NCI-H82 (cell line): ENCODE data around the gene TRIO.
"Not testable (repeated sequence)": the region's sequence is repeated elsewhere in the genome, so short reads cannot be mapped to it uniquely, and the experiment has no call there.

Experiments used
- DNase-seq: peaks from one replicate; lab custom pipeline; 2025; lab: John Stamatoyannopoulos, UW

Gene TRIO

GRCh38 chr5:14142827-14143545, at the start of gene TRIO:
TSS of gene TRIO (plus strand) at chr5:14143342. CDS start at chr5:14143726, 384 bp downstream.
- DNase-seq: peak; percentile 94

- not testable (repeated sequence) for DNase-seq
These were observed 45.8 kb upstream of the TRIO start for GRCh38 chr5:14097380-14097779.

- no peak for DNase-seq
These were observed 45.1 kb upstream of the TRIO start for GRCh38 chr5:14097998-14098471.

GRCh38 chr5:14100281-14100680, 42.9 kb upstream of the TRIO start:
- DNase-seq: no peak

GRCh38 chr5:14101922-14102321, 41.2 kb upstream of the TRIO start:
- DNase-seq: no peak

GRCh38 chr5:14102666-14103065, 40.5 kb upstream of the TRIO start:
- no peak for DNase-seq

GRCh38 chr5:14105718-14106410, 37.3 kb upstream of the TRIO start:
- DNase-seq: peak; percentile 3

- no peak for DNase-seq
These were observed 35.6 kb upstream of the TRIO start for GRCh38 chr5:14107536-14107935.

- DNase-seq: peak; percentile 71
These were observed 34.8 kb upstream of the TRIO start for GRCh38 chr5:14108170-14108996.

GRCh38 chr5:14109041-14109747, 33.9 kb upstream of the TRIO start:
- DNase-seq: no peak

- DNase-seq: no peak
These were observed 33.4 kb upstream of the TRIO start for GRCh38 chr5:14109771-14110170.

GRCh38 chr5:14110196-14110595, 32.9 kb upstream of the TRIO start:
- DNase-seq: no peak

GRCh38 chr5:14110680-14111079, 32.5 kb upstream of the TRIO start:
- no peak for DNase-seq

- DNase-seq: no peak
These were observed 30.0 kb upstream of the TRIO start for GRCh38 chr5:14112998-14113652.

GRCh38 chr5:14114615-14115251, 28.4 kb upstream of the TRIO start:
- DNase-seq: no peak

GRCh38 chr5:14115323-14115895, 27.7 kb upstream of the TRIO start:
- no peak for DNase-seq

GRCh38 chr5:14118551-14119320, 24.4 kb upstream of the TRIO start:
- no peak for DNase-seq

GRCh38 chr5:14120176-14120575, 23.0 kb upstream of the TRIO start:
- DNase-seq: no peak

GRCh38 chr5:14121552-14121951, 21.6 kb upstream of the TRIO start:
- DNase-seq: no peak

GRCh38 chr5:14122089-14122488, 21.1 kb upstream of the TRIO start:
- DNase-seq: no peak
